Natural killer cell (primary cell): ENCODE measurements around the gene SLC26A8. TPM values are rescaled to one million over a fixed set of nuclear protein-coding genes. Genes with fewer than 3 reads are reported as not detected.
"Not testable (repeated sequence)": the region's sequence is repeated elsewhere in the genome, so short reads cannot be mapped to it uniquely, and the experiment has no call there.

Experiments used
- ATAC-seq, 3 donors: fragments of 150-1000 bp in 2 of 3; fragments of 200-7000 bp in 1 of 3; cut with Tn5 transposase; 1 replicate in 1 of 3; 2 replicates in 2 of 3; pipeline ENCODE4 v1.10.0; 2021; ENCODE audit warnings: mild to moderate bottlenecking in 2 of 3, moderate library complexity in 2 of 3
- DNase-seq, 2 donors: peaks; one replicate each; pipeline versions ENCODE4 v3.0.0 to v3.0.0-alpha.2; 2013 to 2021; ENCODE audit warnings: mixed read lengths in 1 of 2
- H3K27ac ChIP-seq: one replicate; pipeline ENCODE4 v1.5.1; 2013; ENCODE audit warnings: mild to moderate bottlenecking, low read length
- H3K27me3 ChIP-seq: one replicate; pipeline ENCODE4 v1.6.1; 2013; ENCODE audit warnings: low read length; ENCODE audit not compliant: control insufficient read depth, insufficient read depth
- H3K36me3 ChIP-seq: one replicate; pipeline ENCODE4 v1.6.1; 2013; ENCODE audit warnings: low read length; ENCODE audit not compliant: control insufficient read depth, insufficient read depth
- H3K4me1 ChIP-seq: one replicate; pipeline ENCODE4 v1.6.1; 2013; ENCODE audit warnings: low read length; ENCODE audit not compliant: control insufficient read depth, insufficient read depth
- H3K4me3 ChIP-seq: one replicate; pipeline ENCODE4 v1.5.1; 2013; ENCODE audit warnings: low read length
- H3K9me3 ChIP-seq: one replicate; pipeline ENCODE4 v1.6.1; 2013; ENCODE audit warnings: low read length; ENCODE audit not compliant: control insufficient read depth, insufficient read depth
- H3K27ac Mint-ChIP-seq, 2 donors: one replicate each; pipeline ENCODE4 v1.8.0; 2022; ENCODE audit warnings: mild to moderate bottlenecking in 2 of 2, mixed read lengths in 2 of 2, moderate library complexity in 1 of 2
- H3K27me3 Mint-ChIP-seq, 2 donors: one replicate each; pipeline ENCODE4 v1.8.0; 2022; ENCODE audit warnings: low read depth in 2 of 2, mixed read lengths in 2 of 2
- H3K36me3 Mint-ChIP-seq: one replicate; pipeline ENCODE4 v1.8.0; 2022; ENCODE audit warnings: mixed read lengths
- H3K4me1 Mint-ChIP-seq, 2 donors: one replicate each; pipeline ENCODE4 v1.8.0; 2022; ENCODE audit warnings: mixed read lengths in 2 of 2
- H3K4me3 Mint-ChIP-seq: one replicate; pipeline ENCODE4 v1.8.0; 2022; ENCODE audit warnings: mild to moderate bottlenecking, moderate library complexity, mixed read lengths
- H3K9me3 Mint-ChIP-seq, 2 donors: one replicate each; pipeline ENCODE4 v1.8.0; 2022; ENCODE audit warnings: mixed read lengths in 2 of 2
- WGBS: methylation state at CpG from one replicate; pipeline ENCODE4 v1.1.7; 2013; ENCODE audit warnings: missing lambda C conversion rate; ENCODE audit not compliant: insufficient coverage; 5-methylcytosine and 5-hydroxymethylcytosine counted together
- intact Hi-C: fragments of 100-400 bp; cut with micrococcal nuclease; formaldehyde crosslinking; loops from one replicate; pipeline ENCODE4 v1.14.2; 2022
- total RNA-seq, 4 donors: library from RNA; stranded (reverse); fragments of 120-200 nt in 1 of 4; gene quantifications; one replicate each; pipeline versions ENCODE4 v1.2.3 to v1.2.4, GENCODE V29; 2013 to 2022
- TF ChIP-seq, protein P1 (sequence below): fragments of 200-600 bp; IDR thresholded peaks from one replicate; pipeline ENCODE4 v1.8.0; 2022; ENCODE audit warnings: antibody characterized with exemption

SLC26A8 gene
- total RNA-seq, 3 donors from 2014 or later (not counting 1 experiment from before 2014, with no cell fraction given) = 0.93 TPM; not detected in 2

DNA sequence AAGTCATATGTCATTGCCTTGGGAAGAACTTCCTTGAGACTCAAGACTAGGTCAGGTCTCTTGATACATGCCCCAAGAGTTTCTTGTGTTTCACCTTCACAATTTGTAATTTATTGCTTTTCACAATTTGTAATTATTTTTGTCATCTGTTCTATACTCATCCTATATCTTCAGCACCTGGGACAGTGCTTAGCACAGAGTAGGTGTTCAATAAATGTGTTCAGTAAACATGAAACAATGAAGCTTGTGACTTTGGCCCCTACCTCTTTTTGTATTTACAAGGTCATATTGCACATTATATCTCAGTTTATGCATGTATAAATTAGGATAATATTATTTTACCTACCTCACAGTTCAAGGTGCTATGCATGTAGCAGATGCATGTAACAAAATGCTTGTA, 82.1 kb downstream of the SLC26A8 start:
- ATAC-seq (no peak), DNase-seq (no peak)
- H3K27me3 Mint-ChIP-seq = peaks cover 9 to 24% of the 10 kb centered on the region in 2 donors
- Histone ChIP-seq H3K27me3 (no peaks in the 10 kb centered on the region), H3K4me3 (no peak overlapping the region), H3K4me1 (no peaks in the 10 kb centered on the region), H3K27ac (no peak overlapping the region), H3K9me3 (no peaks in the 10 kb centered on the region), H3K36me3 (no peaks in the 10 kb centered on the region)
- no peaks in the 10 kb centered on the region for H3K36me3 Mint-ChIP-seq
- no peak overlapping the region for H3K4me3 Mint-ChIP-seq
- no peaks in the 10 kb centered on the region for H3K9me3 Mint-ChIP-seq
- intact Hi-C loops = no loop called here
- TF ChIP-seq, protein P1, sequence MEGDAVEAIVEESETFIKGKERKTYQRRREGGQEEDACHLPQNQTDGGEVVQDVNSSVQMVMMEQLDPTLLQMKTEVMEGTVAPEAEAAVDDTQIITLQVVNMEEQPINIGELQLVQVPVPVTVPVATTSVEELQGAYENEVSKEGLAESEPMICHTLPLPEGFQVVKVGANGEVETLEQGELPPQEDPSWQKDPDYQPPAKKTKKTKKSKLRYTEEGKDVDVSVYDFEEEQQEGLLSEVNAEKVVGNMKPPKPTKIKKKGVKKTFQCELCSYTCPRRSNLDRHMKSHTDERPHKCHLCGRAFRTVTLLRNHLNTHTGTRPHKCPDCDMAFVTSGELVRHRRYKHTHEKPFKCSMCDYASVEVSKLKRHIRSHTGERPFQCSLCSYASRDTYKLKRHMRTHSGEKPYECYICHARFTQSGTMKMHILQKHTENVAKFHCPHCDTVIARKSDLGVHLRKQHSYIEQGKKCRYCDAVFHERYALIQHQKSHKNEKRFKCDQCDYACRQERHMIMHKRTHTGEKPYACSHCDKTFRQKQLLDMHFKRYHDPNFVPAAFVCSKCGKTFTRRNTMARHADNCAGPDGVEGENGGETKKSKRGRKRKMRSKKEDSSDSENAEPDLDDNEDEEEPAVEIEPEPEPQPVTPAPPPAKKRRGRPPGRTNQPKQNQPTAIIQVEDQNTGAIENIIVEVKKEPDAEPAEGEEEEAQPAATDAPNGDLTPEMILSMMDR = no peak
- no peak overlapping the region for H3K27ac Mint-ChIP-seq
- no peaks in the 10 kb centered on the region for H3K4me1 Mint-ChIP-seq

DNA sequence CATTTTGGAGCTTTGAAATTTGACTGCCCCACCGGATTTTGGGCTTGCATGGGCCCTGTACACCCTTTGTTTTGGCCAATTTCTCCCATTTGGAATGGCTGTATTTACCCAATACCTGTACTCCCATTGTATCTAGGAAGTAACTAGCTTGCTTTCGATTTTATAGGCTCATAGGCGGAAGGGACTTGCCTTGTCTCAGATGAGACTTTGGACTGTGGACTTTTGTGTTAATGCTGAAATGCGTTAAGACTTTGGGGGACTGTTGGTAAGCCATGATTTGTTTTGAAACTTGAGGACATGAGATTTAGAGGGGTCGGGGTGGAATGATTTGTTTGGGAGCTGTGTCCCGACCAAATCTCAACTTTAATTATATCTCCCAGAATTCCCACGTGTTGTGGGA, 83.3 kb downstream of the SLC26A8 start:
- H3K4me1 Mint-ChIP-seq, H3K27ac Mint-ChIP-seq, H3K27ac ChIP-seq, intact Hi-C loops, H3K9me3 ChIP-seq, H3K4me3 Mint-ChIP-seq, H3K36me3 ChIP-seq, H3K36me3 Mint-ChIP-seq, H3K4me1 ChIP-seq, DNase-seq, H3K4me3 ChIP-seq, H3K9me3 Mint-ChIP-seq, ATAC-seq, H3K27me3 ChIP-seq: not testable (repeated sequence)
- H3K27me3 Mint-ChIP-seq = peaks cover 11 to 36% of the 10 kb centered on the region in 2 donors
- WGBS = 85% methylated on average over 3 of the region's 7 CpGs

DNA sequence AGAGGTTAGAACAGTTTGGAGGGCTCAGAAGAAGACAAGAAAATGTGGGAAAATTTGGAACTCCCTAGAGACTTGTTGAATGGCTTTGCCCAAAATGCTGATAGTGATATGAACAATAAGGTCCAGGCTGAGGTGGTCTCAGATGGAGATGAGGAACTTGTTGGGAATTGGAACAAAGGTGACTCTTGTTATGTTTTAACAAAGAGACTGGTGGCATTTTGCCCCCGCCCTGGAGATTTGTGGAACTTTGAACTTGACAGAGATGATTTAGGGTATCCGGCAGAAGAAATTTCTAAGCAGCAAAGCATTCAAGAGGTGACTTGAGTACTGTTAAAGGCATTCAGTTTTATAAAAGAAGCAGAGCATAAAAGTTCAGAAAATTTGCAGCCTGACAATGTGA, 84.4 kb downstream of the SLC26A8 start:
- H3K4me1 Mint-ChIP-seq, DNase-seq, H3K9me3 ChIP-seq, H3K4me3 Mint-ChIP-seq, H3K4me3 ChIP-seq, ATAC-seq, H3K27me3 ChIP-seq, intact Hi-C loops, H3K27ac ChIP-seq, H3K4me1 ChIP-seq, H3K36me3 ChIP-seq, H3K27ac Mint-ChIP-seq, H3K9me3 Mint-ChIP-seq, H3K36me3 Mint-ChIP-seq: not testable (repeated sequence)
- 96% methylated on average over 2 of the region's 2 CpGs for WGBS
- H3K27me3 Mint-ChIP-seq = peaks cover 15 to 42% of the 10 kb centered on the region in 2 donors

DNA sequence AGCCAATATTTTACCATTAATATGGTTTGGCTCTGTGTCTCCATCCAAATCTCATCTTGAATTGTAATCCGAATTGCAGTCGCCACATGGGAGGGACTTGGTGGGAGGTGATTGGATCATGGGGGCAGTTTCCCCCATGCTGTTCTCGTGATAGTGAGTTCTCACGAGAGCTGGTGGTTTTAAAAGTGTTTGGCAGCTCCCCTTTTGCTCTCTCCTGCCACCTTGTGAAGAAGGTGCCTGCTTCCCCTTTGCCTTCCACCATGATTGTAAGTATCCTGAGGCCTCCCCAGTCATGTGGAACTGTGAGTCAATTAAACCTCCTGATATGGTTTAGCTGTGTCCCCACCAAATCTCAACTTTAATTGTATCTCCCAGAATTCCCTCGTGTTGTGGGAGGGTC, 85.2 kb downstream of the SLC26A8 start:
- H3K4me3 Mint-ChIP-seq, H3K36me3 Mint-ChIP-seq, H3K4me1 Mint-ChIP-seq, DNase-seq, H3K4me1 ChIP-seq, H3K27ac Mint-ChIP-seq, ATAC-seq, H3K27ac ChIP-seq, H3K9me3 Mint-ChIP-seq, intact Hi-C loops, H3K9me3 ChIP-seq, H3K27me3 ChIP-seq, H3K36me3 ChIP-seq, H3K4me3 ChIP-seq: not testable (repeated sequence)
- 87% methylated on average over 4 of the region's 5 CpGs for WGBS
- H3K27me3 Mint-ChIP-seq = peaks cover 20 to 42% of the 10 kb centered on the region in 2 donors

DNA sequence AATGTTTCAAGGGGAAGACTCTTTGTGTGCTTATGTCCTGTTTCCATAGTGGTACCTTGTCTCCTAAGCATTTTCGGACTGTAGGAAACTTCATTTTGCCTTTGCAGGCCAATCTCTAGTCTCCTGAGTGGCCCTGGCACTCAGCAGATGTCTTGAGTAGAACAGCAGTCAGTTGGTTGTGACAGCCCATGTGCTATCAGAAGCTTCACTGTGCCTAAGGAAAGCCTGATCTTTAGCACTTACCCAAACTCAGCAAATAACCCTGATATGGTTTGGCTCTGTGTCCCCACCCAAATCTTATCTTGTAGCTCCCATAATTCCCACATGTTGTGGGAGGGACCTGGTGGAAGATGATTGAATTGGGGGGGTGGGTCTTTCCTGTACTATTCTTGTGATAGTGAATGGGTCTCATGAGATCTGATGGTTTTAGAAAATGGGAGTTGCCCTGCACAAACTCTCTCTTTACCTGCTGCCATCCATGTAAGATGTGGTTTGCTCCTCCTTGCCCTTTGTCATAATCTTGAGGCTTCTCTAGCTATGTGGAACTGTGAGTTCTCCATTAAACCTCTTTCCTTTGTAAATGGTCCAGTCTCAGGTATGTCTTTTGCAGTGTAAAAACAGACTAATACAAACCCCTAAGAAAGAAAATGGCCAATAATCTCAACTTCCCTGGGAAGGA, 87.6 kb downstream of the SLC26A8 start:
- DNase-seq (no peak), ATAC-seq (no peak)
- Histone ChIP-seq H3K27ac (no peak overlapping the region), H3K9me3 (no peaks in the 10 kb centered on the region), H3K27me3 (no peaks in the 10 kb centered on the region), H3K4me3 (no peak overlapping the region), H3K36me3 (no peaks in the 10 kb centered on the region), H3K4me1 (no peaks in the 10 kb centered on the region)
- TF ChIP-seq, protein P1 = no peak
- 95% methylated on average over 1 of the region's 1 CpG for WGBS
- no peak overlapping the region for H3K27ac Mint-ChIP-seq
- H3K36me3 Mint-ChIP-seq = no peaks in the 10 kb centered on the region
- no peak overlapping the region for H3K4me3 Mint-ChIP-seq
- H3K4me1 Mint-ChIP-seq = peaks cover 0 to 6% of the 10 kb centered on the region in 2 donors
- intact Hi-C loops = no loop called here
- H3K27me3 Mint-ChIP-seq = peaks cover 24 to 35% of the 10 kb centered on the region in 2 donors
- no peaks in the 10 kb centered on the region for H3K9me3 Mint-ChIP-seq
